HG03095 (cell line): ENCODE measurements around the gene EMD.

Experiments used
- ATAC-seq: cut with Tn5 transposase; IDR thresholded peaks from one replicate; pipeline ENCODE4 v1.9.1; 2021; ENCODE audit warnings: moderate library complexity; ENCODE audit not compliant: unreplicated experiment

EMD gene

GRCh38 chrX:154355094-154355775, 23.9 kb upstream of the EMD start:
- no peak for ATAC-seq

GRCh38 chrX:154355776-154356140, 23.3 kb upstream of the EMD start:
- ATAC-seq = no peak

GRCh38 chrX:154356596-154356995, 22.5 kb upstream of the EMD start:
- ATAC-seq = no peak

GRCh38 chrX:154357205-154357604, 21.9 kb upstream of the EMD start:
- no peak for ATAC-seq

- no peak for ATAC-seq
Observed at GRCh38 chrX:154358011-154358410, 21.1 kb upstream of the EMD start.

GRCh38 chrX:154358829-154359228, 20.3 kb upstream of the EMD start:
- ATAC-seq = no peak

GRCh38 chrX:154359362-154360154, 19.5 kb upstream of the EMD start:
- no peak for ATAC-seq

- no peak for ATAC-seq
Observed at GRCh38 chrX:154360155-154360713, 18.9 kb upstream of the EMD start.

- no peak for ATAC-seq
Observed at GRCh38 chrX:154362085-154362742, 16.9 kb upstream of the EMD start.

GRCh38 chrX:154363706-154364439, 15.2 kb upstream of the EMD start:
- ATAC-seq = no peak

GRCh38 chrX:154365052-154365600, 14.0 kb upstream of the EMD start:
- ATAC-seq = no peak

- no peak for ATAC-seq
Observed at GRCh38 chrX:154365997-154366665, 13.0 kb upstream of the EMD start.

GRCh38 chrX:154366666-154367055, 12.4 kb upstream of the EMD start:
- no peak for ATAC-seq

- no peak for ATAC-seq
Observed at GRCh38 chrX:154367474-154368308, 11.4 kb upstream of the EMD start.

GRCh38 chrX:154368630-154369448, 10.3 kb upstream of the EMD start:
- ATAC-seq = no peak

GRCh38 chrX:154369449-154370299, 9.4 kb upstream of the EMD start:
- ATAC-seq = no peak

GRCh38 chrX:154370300-154371016, 8.6 kb upstream of the EMD start:
- no peak for ATAC-seq
